H7 (cell line): ENCODE results near the gene TSSC4. TPM values are rescaled to one million over a fixed set of nuclear protein-coding genes. Genes with fewer than 3 reads are reported as not detected.

Experiments used
- DNase-seq: peaks from one replicate; pipeline ENCODE4 v3.0.0; 2012
- H3K27me3 ChIP-seq: 2 replicates; pipeline ENCODE4 v1.6.0; 2011; ENCODE audit warnings: mild to moderate bottlenecking, low read length; ENCODE audit not compliant: control insufficient read depth, insufficient read depth
- H3K36me3 ChIP-seq: replicated peaks from 2 replicates; pipeline ENCODE4 v1.5.1; 2011; ENCODE audit warnings: low read length; ENCODE audit not compliant: control insufficient read depth, insufficient read depth
- H3K4me3 ChIP-seq: 2 replicates; pipeline ENCODE4 v1.5.1; 2011; ENCODE audit warnings: low read depth, mild to moderate bottlenecking, control low read depth, low read length, moderate library complexity; ENCODE audit not compliant: insufficient read depth
- total RNA-seq: library from RNA; depleted of rRNA; stranded (reverse); fragments of >200 nt; shearing (Covaris generic); gene quantifications from 2 replicates; pipeline ENCODE4 v1.2.3, GENCODE V29; 2014

The TSSC4 gene
- total RNA-seq, 1 experiment from 2014 or later, result 60.5 TPM

- DNase-seq, result peak; percentile 39
- Histone ChIP-seq H3K36me3 (no peaks in the 10 kb centered on the region), H3K27me3 (no peaks in the 10 kb centered on the region), H3K4me3 (no peak overlapping the region)
These were observed 34.9 kb upstream of the TSSC4 start for GRCh38 chr11:2365571-2366210.

GRCh38 chr11:2366276-2366675, 34.3 kb upstream of the TSSC4 start:
- no peak overlapping the region for H3K4me3 ChIP-seq
- DNase-seq, result peak; percentile 45
- H3K36me3 ChIP-seq, result no peaks in the 10 kb centered on the region
- no peaks in the 10 kb centered on the region for H3K27me3 ChIP-seq

- H3K27me3 ChIP-seq, result no peaks in the 10 kb centered on the region
- no peaks in the 10 kb centered on the region for H3K36me3 ChIP-seq
- H3K4me3 ChIP-seq, result no peak overlapping the region
- DNase-seq, result no peak
These were observed 33.8 kb upstream of the TSSC4 start for GRCh38 chr11:2366733-2367132.

- Histone ChIP-seq H3K27me3 (no peaks in the 10 kb centered on the region), H3K4me3 (no peak overlapping the region), H3K36me3 (no peaks in the 10 kb centered on the region)
- DNase-seq, result peak; percentile 36
These were observed 33.0 kb upstream of the TSSC4 start for GRCh38 chr11:2367266-2368160.

GRCh38 chr11:2368178-2368850, 32.2 kb upstream of the TSSC4 start:
- Histone ChIP-seq H3K4me3 (no peak overlapping the region), H3K36me3 (no peaks in the 10 kb centered on the region), H3K27me3 (no peaks in the 10 kb centered on the region)
- DNase-seq, result peak; percentile 51

GRCh38 chr11:2368851-2369180, 31.7 kb upstream of the TSSC4 start:
- peak; percentile 58 for DNase-seq
- H3K27me3 ChIP-seq, result no peaks in the 10 kb centered on the region
- no peaks in the 10 kb centered on the region for H3K36me3 ChIP-seq
- H3K4me3 ChIP-seq, result no peak overlapping the region

- H3K36me3 ChIP-seq, result no peaks in the 10 kb centered on the region
- DNase-seq, result peak; percentile 52
- no peak overlapping the region for H3K4me3 ChIP-seq
- no peaks in the 10 kb centered on the region for H3K27me3 ChIP-seq
These were observed 31.2 kb upstream of the TSSC4 start for GRCh38 chr11:2369320-2369719.

- no peaks in the 10 kb centered on the region for H3K27me3 ChIP-seq
- no peaks in the 10 kb centered on the region for H3K36me3 ChIP-seq
- no peak for DNase-seq
- H3K4me3 ChIP-seq, result no peak overlapping the region
These were observed 30.7 kb upstream of the TSSC4 start for GRCh38 chr11:2369896-2370295.

- Histone ChIP-seq H3K4me3 (no peak overlapping the region), H3K27me3 (no peaks in the 10 kb centered on the region), H3K36me3 (no peaks in the 10 kb centered on the region)
- DNase-seq, result no peak
These were observed 25.9 kb upstream of the TSSC4 start for GRCh38 chr11:2374456-2375201.

GRCh38 chr11:2375341-2375853, 25.2 kb upstream of the TSSC4 start:
- no peak overlapping the region for H3K4me3 ChIP-seq
- H3K36me3 ChIP-seq, result no peaks in the 10 kb centered on the region
- no peaks in the 10 kb centered on the region for H3K27me3 ChIP-seq
- DNase-seq, result no peak

- Histone ChIP-seq H3K4me3 (no peak overlapping the region), H3K27me3 (no peaks in the 10 kb centered on the region), H3K36me3 (no peaks in the 10 kb centered on the region)
- DNase-seq, result no peak
These were observed 24.5 kb upstream of the TSSC4 start for GRCh38 chr11:2375964-2376551.

GRCh38 chr11:2376751-2377451, 23.6 kb upstream of the TSSC4 start, which contains the start of gene CD81:
Gene CD81, plus strand, starts transcription at chr11:2377310. Its CDS starts 240 bp downstream, at chr11:2377550.
- Histone ChIP-seq H3K36me3 (no peaks in the 10 kb centered on the region), H3K4me3 (peak within 1 kb of the TSS; percentile 87), H3K27me3 (no peaks in the 10 kb centered on the region)
- DNase-seq, result peak; percentile 98
